AG09309 (cell line): ENCODE results near the gene TMEM214.
A peak's percentile ranks its signal among the peaks of the same experiment; 100 is the strongest.

Source experiments
- DNase-seq: peaks from one replicate; pipeline ENCODE4 v3.0.0-alpha.2; 2010; ENCODE audit warnings: low read depth
- H3K4me3 ChIP-seq: 2 replicates; pipeline ENCODE4 v1.5.1; 2011; ENCODE audit warnings: mild to moderate bottlenecking, low read depth, low read length, moderate library complexity; ENCODE audit not compliant: control insufficient read depth
- TF ChIP-seq, protein P1 (sequence below): IDR thresholded peaks from 2 replicates; pipeline ENCODE4 v1.5.1; 2011; ENCODE audit warnings: mild to moderate bottlenecking, low read depth, low read length, inconsistent platforms; ENCODE audit not compliant: insufficient read depth, control insufficient read depth; ENCODE audit errors: missing control alignments

The TMEM214 gene

GRCh38 chr2:27032495-27033252, at the start of gene TMEM214:
Gene TMEM214, plus strand, starts transcription at chr2:27032965. Its CDS starts 51 bp downstream, at chr2:27033016.
- TF ChIP-seq, protein P1, sequence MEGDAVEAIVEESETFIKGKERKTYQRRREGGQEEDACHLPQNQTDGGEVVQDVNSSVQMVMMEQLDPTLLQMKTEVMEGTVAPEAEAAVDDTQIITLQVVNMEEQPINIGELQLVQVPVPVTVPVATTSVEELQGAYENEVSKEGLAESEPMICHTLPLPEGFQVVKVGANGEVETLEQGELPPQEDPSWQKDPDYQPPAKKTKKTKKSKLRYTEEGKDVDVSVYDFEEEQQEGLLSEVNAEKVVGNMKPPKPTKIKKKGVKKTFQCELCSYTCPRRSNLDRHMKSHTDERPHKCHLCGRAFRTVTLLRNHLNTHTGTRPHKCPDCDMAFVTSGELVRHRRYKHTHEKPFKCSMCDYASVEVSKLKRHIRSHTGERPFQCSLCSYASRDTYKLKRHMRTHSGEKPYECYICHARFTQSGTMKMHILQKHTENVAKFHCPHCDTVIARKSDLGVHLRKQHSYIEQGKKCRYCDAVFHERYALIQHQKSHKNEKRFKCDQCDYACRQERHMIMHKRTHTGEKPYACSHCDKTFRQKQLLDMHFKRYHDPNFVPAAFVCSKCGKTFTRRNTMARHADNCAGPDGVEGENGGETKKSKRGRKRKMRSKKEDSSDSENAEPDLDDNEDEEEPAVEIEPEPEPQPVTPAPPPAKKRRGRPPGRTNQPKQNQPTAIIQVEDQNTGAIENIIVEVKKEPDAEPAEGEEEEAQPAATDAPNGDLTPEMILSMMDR, result no peak
- no peak for DNase-seq
- H3K4me3 ChIP-seq, result peak within 1 kb of the TSS; percentile 65

- TF ChIP-seq, protein P1, result no peak
- no peak for DNase-seq
- H3K4me3 ChIP-seq, result no peak overlapping the region
Observed at GRCh38 chr2:26983746-26984145, 49.0 kb upstream of the TMEM214 start.

GRCh38 chr2:26985807-26986206, 47.0 kb upstream of the TMEM214 start:
- TF ChIP-seq, protein P1, result no peak
- no peak overlapping the region for H3K4me3 ChIP-seq
- DNase-seq, result no peak

- no peak for DNase-seq
- TF ChIP-seq, protein P1, result no peak
- H3K4me3 ChIP-seq, result no peak overlapping the region
Observed at GRCh38 chr2:26986576-26986975, 46.2 kb upstream of the TMEM214 start.

DNA sequence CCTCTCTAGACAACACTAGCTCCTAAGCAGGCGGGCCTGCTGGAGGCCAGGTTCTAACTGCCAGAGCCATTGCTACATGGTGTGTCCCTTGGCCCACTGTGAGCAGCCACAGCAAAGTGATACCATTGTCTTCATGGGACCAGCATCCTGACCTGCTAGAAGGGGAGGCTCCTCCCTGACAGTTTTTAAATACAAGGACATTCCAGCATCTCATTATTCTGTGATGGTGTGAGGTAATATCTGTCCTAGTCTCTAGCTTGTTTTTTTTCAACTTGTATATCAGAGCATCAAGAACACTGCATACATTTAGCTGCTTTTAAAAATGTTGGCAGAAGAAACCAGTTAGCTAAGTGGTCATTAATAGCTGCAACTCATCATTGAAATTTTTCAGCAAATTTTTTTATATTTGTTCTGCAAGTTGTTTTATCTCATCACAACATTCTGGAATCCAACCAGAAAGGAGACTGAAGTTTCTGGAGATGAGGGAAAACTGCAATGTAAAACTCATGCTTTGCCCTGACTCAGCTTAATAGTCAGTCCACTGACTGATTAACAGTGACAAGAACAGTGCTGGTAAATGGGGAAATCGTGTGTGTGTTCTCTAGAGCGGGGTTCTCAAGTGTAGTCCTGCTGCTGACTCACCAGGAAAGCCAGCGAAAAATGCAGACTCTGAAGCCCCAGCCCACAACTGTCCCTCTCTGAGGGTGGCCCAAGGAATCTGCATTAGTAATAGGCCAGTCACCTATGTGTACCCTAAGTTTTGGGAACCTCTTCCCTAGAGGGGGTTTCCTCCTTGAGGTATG, 44.5 kb upstream of the TMEM214 start:
- no peak overlapping the region for H3K4me3 ChIP-seq
- TF ChIP-seq, protein P1, result no peak
- no peak for DNase-seq

GRCh38 chr2:26989156-26989555, 43.6 kb upstream of the TMEM214 start:
- no peak overlapping the region for H3K4me3 ChIP-seq
- no peak for DNase-seq
- TF ChIP-seq, protein P1, result no peak
